ENCODE results near the gene KCNK2. TPM values are rescaled to one million over a fixed set of nuclear protein-coding genes. Genes with fewer than 3 reads are reported as not detected.

KCNK2 gene
- total RNA-seq (2022; extraction: Qiagen RNA extraction; ENCODE audit: low read depth), result 0.05 to 0.11 TPM (median 0.09 TPM) in 3 of 5 replicates, not detected in the others

GRCh38 chr1:215082532-215083382 lies at the start of gene KCNK2:
Gene KCNK2 (plus strand): TSS chr1:215082737. CDS start chr1:215083386, 649 bp downstream.

Data from A549 treated with GW870086 at 1 μM for 4 hours (cell line).